ENCODE results near the gene SYTL5.

DNA sequence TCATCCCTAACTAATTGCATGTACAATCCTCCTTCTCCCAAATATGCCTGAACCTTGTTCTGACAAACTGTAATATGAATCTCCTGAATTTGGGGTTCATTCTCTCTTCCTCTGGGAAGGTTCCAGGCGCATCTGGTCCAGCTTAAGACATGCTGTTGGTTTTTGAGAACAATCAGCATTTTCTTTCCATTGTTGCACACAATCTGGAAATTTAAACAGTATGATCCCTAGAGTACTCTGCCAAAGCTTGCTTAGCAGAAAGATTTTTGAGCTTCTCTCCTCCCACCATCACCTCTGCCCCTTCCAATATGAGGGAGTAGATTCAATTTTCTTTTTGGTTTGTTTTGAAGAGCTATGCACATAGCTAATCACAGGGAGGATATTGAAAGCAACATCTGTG is 164.2 kb downstream of the SYTL5 start:
- TF ChIP-seq POLR2A (IDR thresholded peaks at IDR 0.05) = no peak
- TF ChIP-seq, protein P1, sequence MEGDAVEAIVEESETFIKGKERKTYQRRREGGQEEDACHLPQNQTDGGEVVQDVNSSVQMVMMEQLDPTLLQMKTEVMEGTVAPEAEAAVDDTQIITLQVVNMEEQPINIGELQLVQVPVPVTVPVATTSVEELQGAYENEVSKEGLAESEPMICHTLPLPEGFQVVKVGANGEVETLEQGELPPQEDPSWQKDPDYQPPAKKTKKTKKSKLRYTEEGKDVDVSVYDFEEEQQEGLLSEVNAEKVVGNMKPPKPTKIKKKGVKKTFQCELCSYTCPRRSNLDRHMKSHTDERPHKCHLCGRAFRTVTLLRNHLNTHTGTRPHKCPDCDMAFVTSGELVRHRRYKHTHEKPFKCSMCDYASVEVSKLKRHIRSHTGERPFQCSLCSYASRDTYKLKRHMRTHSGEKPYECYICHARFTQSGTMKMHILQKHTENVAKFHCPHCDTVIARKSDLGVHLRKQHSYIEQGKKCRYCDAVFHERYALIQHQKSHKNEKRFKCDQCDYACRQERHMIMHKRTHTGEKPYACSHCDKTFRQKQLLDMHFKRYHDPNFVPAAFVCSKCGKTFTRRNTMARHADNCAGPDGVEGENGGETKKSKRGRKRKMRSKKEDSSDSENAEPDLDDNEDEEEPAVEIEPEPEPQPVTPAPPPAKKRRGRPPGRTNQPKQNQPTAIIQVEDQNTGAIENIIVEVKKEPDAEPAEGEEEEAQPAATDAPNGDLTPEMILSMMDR (IDR thresholded peaks at IDR 0.05) = no peak

Data from adrenal gland (tissue), 5 donors.